WTC11 (cell line): ENCODE data around the gene RHOJ.

ENCODE experiments used
- ATF3 ChIP-seq: sonication (generic); formaldehyde crosslinking; conservative IDR thresholded peaks from 2 replicates; pipeline ENCODE4 v1.8.1; 2022; ENCODE audit warnings: mild to moderate bottlenecking, missing genetic modification reagents
- ATF6 ChIP-seq: sonication (generic); formaldehyde crosslinking; IDR thresholded peaks from 2 replicates; pipeline ENCODE4 v1.8.1; 2023; ENCODE audit warnings: mild to moderate bottlenecking, missing genetic modification reagents
- CREB1 ChIP-seq: sonication (generic); formaldehyde crosslinking; IDR thresholded peaks from 2 replicates; pipeline ENCODE4 v1.8.0; 2023; ENCODE audit warnings: mild to moderate bottlenecking, missing genetic modification reagents
- CTCF ChIP-seq: fragments of 200-600 bp; IDR thresholded peaks from 2 replicates; pipeline ENCODE4 v1.8.0; 2022; ENCODE audit warnings: antibody characterized with exemption
- ETV6 ChIP-seq: sonication (generic); formaldehyde crosslinking; IDR thresholded peaks from 2 replicates; pipeline ENCODE4 v1.8.1; 2022; ENCODE audit warnings: mild to moderate bottlenecking, missing genetic modification reagents
- FOXJ3 ChIP-seq: sonication (generic); formaldehyde crosslinking; IDR thresholded peaks from 2 replicates; pipeline ENCODE4 v1.9.0; 2021; ENCODE audit warnings: missing genetic modification reagents, mild to moderate bottlenecking, borderline replicate concordance
- MAX ChIP-seq: sonication (generic); formaldehyde crosslinking; IDR thresholded peaks from 2 replicates; pipeline ENCODE4 v1.8.0; 2022; ENCODE audit warnings: mild to moderate bottlenecking, missing genetic modification reagents
- SMAD3 ChIP-seq: sonication (generic); formaldehyde crosslinking; IDR thresholded peaks from 2 replicates; pipeline ENCODE4 v1.8.0; 2022; ENCODE audit warnings: missing genetic modification reagents, mild to moderate bottlenecking, borderline replicate concordance
- SMAD4 ChIP-seq: sonication (generic); formaldehyde crosslinking; IDR thresholded peaks from 2 replicates; pipeline ENCODE4 v1.8.0; 2022; ENCODE audit warnings: mild to moderate bottlenecking, missing genetic modification reagents
- USF1 ChIP-seq: sonication (generic); formaldehyde crosslinking; IDR thresholded peaks from 2 replicates; pipeline ENCODE4 v1.8.0; 2022; ENCODE audit warnings: mild to moderate bottlenecking, missing genetic modification reagents
- ZNF138 ChIP-seq: sonication (generic); formaldehyde crosslinking; conservative IDR thresholded peaks from 2 replicates; pipeline ENCODE4 v1.8.1; 2022; ENCODE audit warnings: mild to moderate bottlenecking, moderate library complexity, missing genetic modification reagents
- ZNF317 ChIP-seq: sonication (generic); formaldehyde crosslinking; IDR thresholded peaks from 2 replicates; pipeline ENCODE4 v1.8.1; 2023; ENCODE audit warnings: low read depth, mild to moderate bottlenecking, moderate library complexity, missing genetic modification reagents, borderline replicate concordance
- ZNF425 ChIP-seq: fragments of 250-450 bp; sonication (Bioruptor Pico); conservative IDR thresholded peaks from 2 replicates; pipeline ENCODE4 v1.9.0; 2021; ENCODE audit warnings: mild to moderate bottlenecking

GRCh38 chr14:63212776-63213500 is 8.7 kb downstream of the RHOJ start:
- TF ChIP-seq CTCF (no peak), SMAD4 (CRISPR knock-in tag) (no peak), MAX (CRISPR knock-in tag) (no peak), ZNF425 (CRISPR knock-in tag) (no peak), ETV6 (CRISPR knock-in tag) (no peak), SMAD3 (CRISPR knock-in tag) (no peak), ZNF317 (no peak), CREB1 (no peak), USF1 (no peak), FOXJ3 (no peak), ZNF138 (CRISPR knock-in tag) (no peak), ATF3 (no peak), ATF6 (no peak)
